Forelimb muscle (tissue), 1 donor: ENCODE data around the gene ADGRE3. TPM values are rescaled to one million over a fixed set of nuclear protein-coding genes. Genes with fewer than 3 reads are reported as not detected.
"Not testable (repeated sequence)": the region's sequence is repeated elsewhere in the genome, so short reads cannot be mapped to it uniquely, and the experiment has no call there.

Experiments used
- DNase-seq: peaks from one replicate; pipeline ENCODE4 v3.0.0-alpha.2; 2013; ENCODE audit warnings: low read depth
- polyA plus RNA-seq: library from polyadenylated mRNA; unstranded; fragments of 120-200 nt; gene quantifications from one replicate; pipeline ENCODE4 v1.2.1, GENCODE V29; 2013; ENCODE audit not compliant: insufficient read length

The ADGRE3 gene
- polyA plus RNA-seq, 1 donor: not detected

DNA sequence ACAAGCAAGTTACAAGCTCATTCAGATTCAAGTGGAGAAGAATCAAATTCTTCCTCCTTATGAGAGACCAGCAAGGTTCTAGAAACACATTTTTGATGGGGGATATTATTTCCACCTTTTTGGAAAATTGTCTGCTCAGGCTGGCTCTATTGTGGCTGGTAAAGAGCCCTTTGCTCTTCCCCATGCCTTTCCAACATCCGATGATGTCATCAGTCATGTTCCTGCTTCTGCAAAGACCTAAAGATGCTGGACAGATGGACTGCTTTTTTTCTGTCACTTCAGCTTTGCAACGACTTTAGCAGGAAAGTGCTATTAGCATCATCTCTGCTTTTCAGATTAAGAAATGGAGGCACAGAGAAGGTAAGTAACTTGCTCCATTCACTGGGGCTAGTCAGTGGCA, 4.2 kb downstream of the ADGRE3 start:
- DNase-seq: no peak

DNA sequence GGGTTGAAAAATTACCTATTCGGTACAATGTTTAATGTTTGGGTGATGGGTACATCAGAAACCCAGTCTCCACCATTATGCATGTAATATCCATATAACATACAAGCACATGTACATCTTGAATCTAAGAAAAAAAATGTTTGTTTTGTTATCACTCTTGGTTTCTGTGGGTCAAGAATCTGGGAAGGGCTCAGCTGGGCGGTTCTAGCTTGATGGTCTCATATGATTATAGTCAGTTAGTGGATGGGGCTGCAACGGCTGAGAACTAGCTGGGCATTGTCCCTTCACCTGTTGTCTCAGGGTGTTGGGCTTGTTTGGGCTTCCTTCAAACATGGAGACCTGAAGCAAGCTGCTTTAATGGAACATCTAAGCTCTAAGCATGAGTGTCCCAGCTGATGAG, 4.7 kb downstream of the ADGRE3 start:
- no peak for DNase-seq

DNA sequence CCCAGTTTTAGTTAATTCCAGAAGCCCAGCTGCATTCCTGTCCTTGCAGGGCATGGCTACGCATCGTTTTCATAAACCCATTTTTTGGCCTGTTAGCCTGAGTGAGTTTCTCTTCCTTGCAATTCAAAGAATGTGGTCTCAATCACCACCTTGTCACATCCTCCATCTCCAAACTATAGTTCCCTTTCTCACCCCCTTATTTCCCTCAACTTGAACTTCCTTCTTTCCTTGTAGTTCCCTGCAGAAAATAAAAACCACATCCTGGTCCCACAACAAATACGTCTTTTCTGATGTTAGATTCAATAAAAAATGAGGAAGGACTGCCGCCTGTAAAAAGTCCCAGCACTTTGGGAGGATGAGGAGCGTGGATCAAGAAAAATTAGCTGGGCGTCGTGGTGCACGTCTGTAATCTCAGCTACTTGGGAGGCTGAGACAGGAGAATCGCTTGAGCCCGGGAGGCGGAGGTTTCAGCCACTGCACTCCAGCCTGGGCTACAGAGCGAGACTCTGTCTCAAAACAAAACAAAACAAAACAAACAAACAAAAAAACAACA, 13.2 kb downstream of the ADGRE3 start:
- DNase-seq: no peak

DNA sequence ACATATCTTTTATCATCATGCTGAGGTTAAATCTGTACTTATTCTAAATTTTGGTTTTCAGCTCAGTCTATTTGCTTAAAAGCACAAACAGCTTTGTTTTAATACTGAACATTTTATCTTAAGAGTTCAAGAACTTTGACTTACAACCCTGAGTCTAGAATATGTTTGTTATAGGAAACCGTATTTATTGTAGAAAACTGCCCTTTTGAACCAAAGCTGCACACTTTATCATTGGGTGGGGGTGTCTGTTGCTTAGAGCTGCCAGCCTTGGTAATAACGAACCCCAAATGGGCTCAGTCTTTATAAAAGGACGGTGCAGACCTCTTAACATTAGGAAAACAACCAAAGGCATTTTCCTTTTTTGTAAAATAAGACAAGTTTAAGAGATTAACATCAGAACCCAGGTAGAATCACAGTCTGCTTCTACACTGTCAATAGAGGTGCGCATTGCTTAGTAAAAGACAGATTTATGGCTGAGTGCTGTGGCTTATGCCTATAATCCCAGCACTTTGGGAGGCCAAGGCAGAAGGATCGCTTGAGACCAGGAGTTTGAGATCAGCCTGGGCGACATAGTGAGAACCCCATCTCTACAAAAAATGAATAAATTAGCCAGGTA, 14.7 kb downstream of the ADGRE3 start:
- no peak for DNase-seq

DNA sequence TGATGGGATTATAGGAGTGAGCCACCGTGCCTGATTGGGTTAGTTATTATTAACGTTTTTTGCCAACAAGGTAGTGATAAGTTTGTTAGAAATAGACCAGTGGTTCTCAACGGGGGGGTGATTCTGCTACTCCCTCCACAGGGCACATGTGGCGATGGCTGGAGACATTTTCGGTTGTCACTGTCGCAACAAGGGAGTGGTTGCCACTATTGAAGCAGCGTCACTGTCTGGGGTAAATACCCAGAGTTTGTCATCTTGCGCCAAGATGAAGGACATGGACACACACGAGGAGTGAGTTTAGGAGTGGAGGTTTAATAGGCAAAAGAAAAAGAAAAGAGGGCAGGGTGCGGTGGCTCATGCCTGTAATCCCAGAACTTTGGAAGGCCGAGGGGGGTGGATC, 18.9 kb downstream of the ADGRE3 start:
- no peak for DNase-seq

DNA sequence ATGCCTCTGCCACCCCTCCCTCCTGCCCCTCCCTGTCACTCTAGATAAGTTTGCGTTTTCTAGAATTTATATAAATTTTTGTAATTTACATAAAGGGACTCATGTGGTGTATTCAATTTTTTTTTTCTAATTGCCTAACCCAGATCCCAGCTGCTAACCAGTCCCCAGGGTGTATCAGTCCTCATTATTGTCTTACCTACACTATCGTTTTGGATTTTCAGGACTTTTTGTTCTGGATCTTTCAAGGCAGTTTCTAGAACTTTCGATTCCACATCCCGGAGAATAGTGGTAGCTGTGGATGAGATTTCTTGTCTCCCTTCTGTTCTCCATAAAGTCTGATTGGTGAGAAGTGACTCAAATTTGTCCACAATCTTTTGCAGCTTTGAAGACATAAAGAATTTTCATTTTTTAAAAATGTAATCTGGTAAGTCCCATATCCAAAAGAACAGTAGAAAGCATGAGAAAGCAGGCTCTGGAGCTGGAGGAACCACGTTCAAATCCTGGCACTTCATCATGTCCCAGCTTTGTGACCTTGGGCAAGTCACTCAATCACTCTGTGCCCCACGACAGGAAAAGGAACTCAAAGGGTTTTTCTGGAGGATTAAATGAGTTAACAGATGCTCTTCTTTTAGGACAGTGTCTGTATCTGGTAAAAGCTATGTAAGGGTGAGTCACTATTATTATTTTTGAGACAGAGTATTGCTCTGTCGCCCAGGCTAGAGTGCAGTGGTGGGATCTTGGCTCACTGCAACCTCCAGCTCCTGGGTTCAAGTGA, 19.7 kb downstream of the ADGRE3 start:
- no peak for DNase-seq

DNA sequence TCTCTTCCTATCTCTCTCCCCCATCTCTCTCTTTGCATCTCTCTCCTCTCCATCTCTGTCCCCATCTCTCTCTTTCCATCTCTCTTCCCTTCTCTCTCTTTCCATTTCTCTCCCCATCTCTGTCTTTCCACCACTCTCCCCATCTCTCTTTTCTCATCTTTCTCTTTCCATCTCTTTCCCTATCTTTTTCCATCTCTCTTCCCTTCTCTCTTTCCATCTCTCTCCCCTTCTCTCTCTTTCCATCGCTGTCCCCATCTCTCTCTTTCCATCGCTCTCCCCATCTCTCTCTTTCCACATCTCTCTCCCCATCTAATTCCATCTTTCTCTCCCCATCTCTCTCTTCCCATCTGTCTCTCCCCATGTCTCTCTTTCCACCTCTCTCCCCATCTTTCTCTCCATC, 24.5 kb downstream of the ADGRE3 start:
- no peak for DNase-seq

DNA sequence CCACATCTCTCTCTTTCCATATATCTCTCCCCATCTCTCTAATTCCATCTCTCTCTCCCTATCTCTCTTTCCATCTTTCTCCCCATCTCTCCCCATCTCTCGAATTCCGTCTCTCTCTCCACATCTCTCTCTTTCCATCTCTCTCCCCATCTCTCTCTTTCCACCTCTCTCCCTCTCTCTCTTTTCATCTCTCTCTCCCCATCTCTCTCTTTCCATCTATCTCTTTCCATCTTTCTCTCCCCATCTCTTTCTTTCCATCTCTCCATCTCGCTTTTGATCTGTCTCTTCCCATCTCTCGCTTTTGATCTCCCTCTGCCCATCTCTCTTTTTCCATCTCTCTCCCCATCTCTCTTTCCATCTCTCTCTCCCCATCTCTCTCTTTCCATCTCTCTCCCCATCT, 25.6 kb downstream of the ADGRE3 start:
- no peak for DNase-seq

DNA sequence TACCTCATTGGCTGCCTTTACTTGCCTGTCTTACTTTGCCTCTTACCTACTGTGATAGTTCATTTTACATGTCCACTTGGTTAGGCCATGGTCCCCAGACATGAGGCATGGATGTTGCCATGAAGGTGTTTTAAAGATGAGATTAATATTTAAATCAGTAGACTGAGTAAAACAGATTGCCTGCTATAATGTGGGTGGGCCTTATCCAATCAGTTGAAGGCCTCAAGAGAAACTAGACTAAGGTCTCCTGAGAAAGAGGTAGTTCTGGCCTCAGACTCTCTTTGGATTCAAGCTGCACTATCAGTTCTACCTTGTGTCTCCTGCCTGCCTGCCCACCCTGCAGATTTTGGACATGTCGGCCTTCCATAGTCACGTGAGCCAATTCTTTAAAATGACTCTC, 26.1 kb downstream of the ADGRE3 start:
- no peak for DNase-seq

DNA sequence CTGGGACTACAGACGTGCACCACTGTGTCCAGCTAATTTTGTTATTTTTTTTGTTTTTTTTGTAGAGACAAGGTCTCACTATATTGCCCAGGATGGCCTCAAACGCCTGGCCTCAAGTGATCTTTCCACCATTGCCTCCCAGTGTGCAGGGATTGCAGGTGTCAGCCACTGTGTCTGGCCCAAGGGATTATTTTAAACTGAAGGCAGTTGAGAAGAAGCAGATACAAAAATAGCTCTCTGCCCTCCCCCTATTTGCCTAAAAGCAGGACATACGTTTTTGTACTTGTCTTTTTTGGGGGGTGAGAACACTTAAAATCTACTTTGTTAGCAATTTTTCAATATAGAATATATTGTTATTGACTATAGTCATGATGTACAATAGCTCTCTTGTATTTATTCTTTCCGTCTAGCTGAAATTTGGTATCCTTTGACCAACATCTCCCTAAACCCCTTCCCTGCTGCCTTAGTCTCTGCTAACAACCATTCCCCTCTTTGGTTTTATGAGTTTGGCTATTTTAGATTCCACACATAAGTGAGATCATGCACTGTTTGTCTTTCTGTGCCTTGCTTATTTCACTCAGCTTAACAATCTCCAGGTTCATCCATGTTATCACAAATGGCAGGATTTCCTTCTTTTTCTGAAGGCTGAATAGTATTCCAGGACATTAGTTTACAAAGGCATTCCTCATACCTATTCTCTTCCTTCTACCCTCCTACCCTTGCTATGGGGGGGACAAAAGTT, 34.9 kb downstream of the ADGRE3 start:
- DNase-seq: no peak

DNA sequence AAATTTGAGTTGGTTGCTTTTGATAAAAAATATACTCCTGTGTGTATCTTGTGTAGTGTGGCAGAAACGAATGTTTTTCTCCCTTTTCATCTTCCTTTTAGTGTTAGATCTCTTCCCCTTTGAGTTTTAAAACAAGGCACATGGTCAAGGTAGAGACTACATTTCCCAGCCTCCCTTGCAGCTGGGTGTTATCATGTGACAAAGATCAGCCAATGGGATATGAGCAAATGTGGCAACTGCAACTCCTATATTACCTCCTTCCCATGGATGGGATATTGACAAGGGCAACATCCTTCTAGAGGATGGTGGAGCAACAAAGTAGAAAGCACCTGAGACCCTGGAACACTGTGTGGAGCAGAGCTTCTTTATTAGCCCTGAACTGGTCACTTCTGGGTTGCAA, 42.4 kb downstream of the ADGRE3 start:
- no peak for DNase-seq

DNA sequence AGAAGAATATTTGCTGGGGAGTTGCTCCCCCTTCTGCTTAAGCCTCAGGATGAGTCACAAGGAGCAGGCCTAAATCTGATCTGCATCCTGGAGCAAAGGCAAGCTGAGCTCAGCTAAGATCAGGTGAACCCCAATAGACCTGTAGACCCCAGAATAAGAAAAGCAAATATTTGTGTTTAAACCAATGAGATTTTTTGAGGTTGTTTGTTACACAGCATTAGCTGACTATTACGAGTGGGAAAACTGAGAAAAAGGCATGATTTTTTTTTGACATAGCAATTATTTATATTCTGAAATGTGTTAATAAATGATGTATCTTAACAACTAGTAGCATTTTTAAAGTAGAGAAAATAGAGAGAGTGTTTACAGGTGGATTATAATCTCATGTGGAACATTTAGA, 45.1 kb downstream of the ADGRE3 start:
- no peak for DNase-seq

DNA sequence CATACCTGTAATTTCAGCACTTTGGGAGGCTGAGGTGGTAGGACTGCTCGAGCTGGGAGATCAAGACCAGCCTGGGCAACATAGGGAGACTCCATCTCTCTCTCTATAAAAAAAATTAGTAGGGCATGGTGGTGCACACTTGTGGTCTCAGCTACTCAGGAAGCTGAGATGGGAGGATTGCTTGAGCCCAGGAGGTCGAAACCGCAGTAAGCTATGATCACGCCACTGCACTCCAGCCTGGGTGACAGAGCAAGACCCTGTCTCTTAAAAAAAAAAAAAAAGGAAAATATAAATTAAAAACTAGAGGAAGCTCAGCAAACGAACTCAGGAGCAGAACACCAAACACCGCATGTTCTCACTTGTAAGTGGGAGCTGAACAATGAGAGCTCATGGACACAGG, 50.2 kb downstream of the ADGRE3 start:
- not testable (repeated sequence) for DNase-seq

DNA sequence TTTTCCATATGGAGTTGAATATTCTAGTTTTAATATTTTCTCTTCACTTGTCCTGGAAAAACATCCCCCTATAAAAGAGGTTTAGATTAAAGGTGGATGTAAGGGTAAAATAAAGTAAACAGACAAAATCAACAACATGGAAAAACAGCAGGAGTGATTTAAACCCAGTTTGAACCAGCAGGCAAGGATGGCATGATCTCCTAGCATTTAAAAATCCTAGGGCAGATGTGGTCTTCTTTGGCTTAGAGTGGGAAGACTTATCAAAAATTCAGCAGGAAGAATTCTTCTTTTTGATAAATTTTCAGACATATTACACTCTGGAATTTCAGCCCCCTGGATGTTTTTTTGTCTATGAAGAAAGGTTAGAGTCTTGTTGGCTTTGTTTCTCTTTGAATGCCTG, 55.2 kb downstream of the ADGRE3 start:
- no peak for DNase-seq

DNA sequence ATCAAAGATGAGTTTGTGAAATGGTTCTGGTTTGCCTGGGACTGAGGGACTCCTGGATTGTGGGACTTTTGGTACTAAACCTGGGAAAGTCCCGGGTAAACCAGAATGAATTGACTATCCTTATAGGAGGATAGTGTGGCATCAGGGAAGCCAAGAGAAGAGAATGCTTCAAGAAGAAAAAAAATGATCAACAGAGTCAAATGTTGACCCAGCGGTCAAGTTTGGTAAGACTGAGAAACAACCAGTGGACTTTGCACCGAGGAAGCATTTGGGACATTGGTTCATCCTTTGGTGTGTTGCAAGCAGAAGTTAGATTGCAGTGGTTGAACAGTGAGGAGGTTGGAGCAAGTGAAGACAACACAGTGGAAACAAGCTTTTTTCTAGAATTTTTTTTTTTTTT, 58.2 kb downstream of the ADGRE3 start:
- DNase-seq: no peak

DNA sequence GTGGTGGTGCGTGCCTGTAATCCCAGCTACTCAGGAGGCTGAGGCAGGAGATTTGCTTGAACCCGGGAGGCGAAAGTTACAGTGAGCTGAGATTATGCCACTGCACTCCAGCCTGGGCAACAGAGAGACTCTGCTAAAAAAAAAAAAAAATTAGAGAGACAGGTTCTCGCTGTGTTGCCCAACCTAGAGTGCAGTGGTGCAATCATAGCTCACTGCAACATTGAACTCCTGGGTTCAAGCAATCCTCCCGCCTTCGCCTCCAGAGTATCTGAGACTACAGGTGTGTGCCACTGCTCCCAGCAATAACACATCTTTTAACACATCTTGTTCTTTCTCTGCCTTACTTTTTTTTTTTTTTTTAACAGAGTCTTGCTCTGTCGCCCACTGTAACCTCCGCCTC, 59.0 kb downstream of the ADGRE3 start:
- DNase-seq: no peak

DNA sequence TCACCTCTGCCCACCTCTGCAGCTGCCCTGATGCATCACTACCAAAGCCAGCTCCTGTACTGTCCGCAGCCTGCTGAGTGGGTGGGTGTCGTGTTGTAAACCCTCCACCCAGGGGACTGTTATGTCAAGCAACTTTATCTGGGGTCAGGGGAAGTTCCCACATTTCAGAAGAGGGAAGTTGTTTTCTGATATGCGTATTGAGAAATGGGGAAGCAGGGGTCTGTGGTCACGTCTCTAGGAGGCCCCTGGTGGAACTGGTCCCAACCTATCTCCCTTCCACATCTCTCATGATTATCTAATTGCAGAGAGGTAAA, 60.6 kb downstream of the ADGRE3 start:
- DNase-seq: peak; percentile 4

DNA sequence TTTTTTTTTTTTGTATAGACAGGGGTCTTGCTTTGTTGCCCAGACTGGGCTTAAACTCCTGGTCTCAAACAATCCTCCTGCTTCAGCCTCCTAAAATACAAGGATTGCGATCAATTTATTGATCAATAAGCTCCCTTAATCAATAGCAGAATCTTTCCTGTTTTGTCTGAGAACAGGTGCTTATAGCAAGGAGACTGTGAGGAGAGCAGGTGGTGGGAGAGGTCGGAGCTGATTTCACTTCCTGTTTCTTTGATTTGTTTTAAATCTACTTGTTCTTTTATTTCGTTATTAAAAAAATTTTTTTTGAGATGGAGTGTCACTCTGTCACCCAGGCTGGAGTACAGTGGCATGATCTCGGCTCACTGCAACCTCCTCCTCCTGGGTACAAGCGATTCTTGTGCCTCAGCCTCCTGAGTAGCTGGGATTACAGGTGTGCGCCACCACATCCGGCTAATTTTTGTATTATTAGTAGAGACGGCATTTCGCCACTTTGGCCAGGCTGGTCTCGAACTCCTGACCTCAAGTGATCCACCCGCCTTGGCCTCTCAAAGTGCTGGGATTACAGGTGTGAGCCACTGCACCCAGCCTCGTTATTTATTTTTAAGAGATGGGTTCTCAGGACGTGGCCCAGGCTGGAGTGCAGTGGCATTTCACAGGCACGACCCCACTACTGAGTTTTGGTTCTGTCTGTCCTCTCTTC, 61.1 kb downstream of the ADGRE3 start:
- DNase-seq: not testable (repeated sequence)

DNA sequence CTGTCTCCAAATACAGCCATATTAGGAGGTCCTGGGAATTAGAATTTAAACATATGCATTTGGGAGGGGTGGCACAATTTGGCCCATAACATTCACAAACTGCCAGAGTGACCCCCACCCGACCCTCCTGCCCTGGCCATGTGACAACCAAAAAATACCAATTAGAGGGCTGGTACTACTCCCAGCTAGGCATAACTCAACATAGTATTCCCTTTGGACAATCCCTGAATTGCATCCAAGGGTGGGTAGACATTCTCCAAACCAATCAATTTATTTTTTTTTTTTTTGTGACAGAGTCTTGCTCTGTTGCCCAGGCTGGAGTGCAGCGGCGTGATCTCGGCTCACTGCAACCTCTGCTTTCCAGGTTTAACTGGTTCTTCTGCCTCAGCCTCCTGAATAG, 62.0 kb downstream of the ADGRE3 start:
- DNase-seq: no peak

DNA sequence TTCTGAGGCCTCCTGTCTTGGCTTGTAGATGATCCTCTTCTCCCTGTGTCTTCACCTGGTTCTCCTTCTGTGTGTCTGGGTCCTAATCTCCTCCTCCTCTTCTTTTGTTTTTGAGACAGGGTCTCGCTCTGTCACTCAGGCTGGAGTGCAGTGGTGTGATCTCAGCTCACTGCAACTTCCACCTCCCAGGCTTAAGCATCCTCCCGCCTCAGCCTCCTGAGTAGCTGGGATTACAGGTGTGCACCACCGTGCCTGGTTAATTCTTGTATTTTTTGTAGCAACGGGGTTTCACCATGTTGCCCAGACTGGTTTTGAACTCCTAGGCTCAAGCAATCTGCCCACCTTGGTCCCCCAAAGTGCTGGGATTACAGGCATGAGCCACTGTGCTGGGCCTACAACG, 62.4 kb downstream of the ADGRE3 start:
- DNase-seq: not testable (repeated sequence)

DNA sequence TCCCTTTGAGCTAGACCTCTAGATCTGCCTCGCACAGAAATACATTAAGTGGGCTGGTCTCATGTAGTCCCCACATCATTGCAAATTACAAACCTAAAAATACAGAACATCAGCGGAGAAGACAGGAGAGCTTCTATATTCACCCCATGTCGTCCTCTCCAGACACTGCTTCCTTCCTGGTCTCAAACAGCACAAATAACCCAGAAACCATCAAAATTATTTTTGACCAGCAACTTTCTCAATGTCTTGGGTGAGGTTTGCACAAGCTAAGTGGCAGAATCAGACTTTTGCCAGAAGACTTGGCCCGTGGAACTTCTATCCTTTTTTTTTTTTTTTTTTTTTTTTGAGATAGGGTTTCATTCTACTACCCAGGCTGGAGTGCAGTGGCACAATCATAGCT, 63.6 kb downstream of the ADGRE3 start:
- DNase-seq: no peak

DNA sequence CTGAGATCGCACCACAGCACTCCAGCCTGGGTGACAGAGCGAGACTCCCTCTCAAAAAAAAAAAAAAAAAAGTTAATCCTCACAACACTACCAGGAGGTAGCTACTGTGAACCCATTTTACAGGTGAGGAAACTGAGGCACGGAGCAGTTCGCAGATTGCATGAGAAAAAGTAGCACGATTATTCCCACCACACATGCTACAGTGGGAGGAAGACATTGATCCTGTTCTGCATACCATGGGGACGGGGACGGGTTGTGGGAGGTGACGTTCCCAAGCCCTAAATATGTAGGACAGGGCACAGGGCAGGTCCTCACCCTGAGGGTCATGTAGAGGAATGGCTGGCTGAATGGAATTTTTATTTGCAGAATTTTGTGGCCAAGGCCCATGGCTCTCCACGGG, 68.0 kb downstream of the ADGRE3 start:
- DNase-seq: no peak
